ENCODE results near the gene TRAPPC11. TPM values are rescaled to one million over a fixed set of nuclear protein-coding genes. Genes with fewer than 3 reads are reported as not detected.

The TRAPPC11 gene
- total RNA-seq, 2 experiments from 2014 or later = 18.9 to 21.6 TPM

- H3K4me1 Mint-ChIP-seq = peaks cover 14% of the 10 kb centered on the region
- H3K4me3 Mint-ChIP-seq = no peak overlapping the region
- DNase-seq = no peak
- peaks cover 2% of the 10 kb centered on the region for H3K36me3 Mint-ChIP-seq
- no peak overlapping the region for H3K27ac Mint-ChIP-seq
- H3K9me3 Mint-ChIP-seq = no peaks in the 10 kb centered on the region
- H3K27me3 Mint-ChIP-seq = no peaks in the 10 kb centered on the region
Measured at GRCh38 chr4:183632689-183633088, 26.4 kb upstream of the TRAPPC11 start.

DNA sequence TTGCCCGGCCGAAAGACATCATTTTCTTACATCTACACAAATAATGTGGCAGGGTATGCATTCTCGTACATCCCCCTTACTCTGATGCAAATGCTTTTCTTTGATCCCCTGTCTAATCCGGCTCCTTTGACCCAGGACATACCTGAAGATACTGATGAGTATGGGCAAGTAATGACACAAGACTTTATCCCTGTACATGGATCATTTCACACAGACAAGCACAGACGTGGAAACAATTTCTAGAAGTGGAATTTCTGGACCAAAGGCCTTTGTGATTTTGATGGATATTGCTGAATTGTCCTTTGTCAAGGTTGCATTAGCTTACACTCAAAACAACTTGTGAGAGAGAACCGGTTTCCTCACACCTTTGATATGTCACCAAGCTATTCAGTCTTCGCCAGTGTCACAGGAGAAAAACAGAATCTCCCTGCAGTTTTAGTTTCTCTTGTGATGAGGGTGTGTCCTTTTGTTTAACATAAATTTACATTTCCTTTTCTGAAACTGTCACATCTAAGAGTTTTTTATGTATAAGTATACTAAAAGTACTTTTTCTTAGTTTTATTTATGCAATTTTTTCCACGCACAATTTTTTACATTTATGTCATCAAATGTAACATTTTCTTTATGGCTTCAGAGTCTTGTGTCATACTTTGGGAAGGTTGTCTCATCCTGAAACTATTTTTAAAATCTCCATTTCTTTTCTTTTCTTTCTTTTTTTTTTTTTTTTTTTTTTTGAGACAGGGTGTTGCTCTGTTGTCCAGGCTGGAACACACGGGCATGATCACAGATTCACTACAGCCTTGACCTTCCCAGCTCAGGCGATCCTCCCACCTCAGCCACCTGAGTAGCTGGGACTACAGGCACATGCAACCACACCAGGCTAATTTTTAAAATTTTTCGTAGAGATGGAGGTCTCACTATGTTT, 25.4 kb upstream of the TRAPPC11 start:
- H3K36me3 Mint-ChIP-seq = peaks cover 4% of the 10 kb centered on the region
- no peaks in the 10 kb centered on the region for H3K9me3 Mint-ChIP-seq
- no peak overlapping the region for H3K27ac Mint-ChIP-seq
- H3K27me3 Mint-ChIP-seq = no peaks in the 10 kb centered on the region
- no peak for DNase-seq
- H3K4me3 Mint-ChIP-seq = no peak overlapping the region
- peaks cover 14% of the 10 kb centered on the region for H3K4me1 Mint-ChIP-seq

- no peaks in the 10 kb centered on the region for H3K9me3 Mint-ChIP-seq
- no peaks in the 10 kb centered on the region for H3K27me3 Mint-ChIP-seq
- no peak for DNase-seq
- peaks cover 6% of the 10 kb centered on the region for H3K36me3 Mint-ChIP-seq
- no peak overlapping the region for H3K27ac Mint-ChIP-seq
- no peak overlapping the region for H3K4me3 Mint-ChIP-seq
- H3K4me1 Mint-ChIP-seq = peaks cover 14% of the 10 kb centered on the region
Measured at GRCh38 chr4:183635321-183635720, 23.8 kb upstream of the TRAPPC11 start.

GRCh38 chr4:183635741-183636140, 23.4 kb upstream of the TRAPPC11 start:
- no peak for DNase-seq
- peaks cover 6% of the 10 kb centered on the region for H3K36me3 Mint-ChIP-seq
- no peak overlapping the region for H3K27ac Mint-ChIP-seq
- H3K27me3 Mint-ChIP-seq = no peaks in the 10 kb centered on the region
- peaks cover 14% of the 10 kb centered on the region for H3K4me1 Mint-ChIP-seq
- H3K4me3 Mint-ChIP-seq = no peak overlapping the region
- H3K9me3 Mint-ChIP-seq = no peaks in the 10 kb centered on the region

DNA sequence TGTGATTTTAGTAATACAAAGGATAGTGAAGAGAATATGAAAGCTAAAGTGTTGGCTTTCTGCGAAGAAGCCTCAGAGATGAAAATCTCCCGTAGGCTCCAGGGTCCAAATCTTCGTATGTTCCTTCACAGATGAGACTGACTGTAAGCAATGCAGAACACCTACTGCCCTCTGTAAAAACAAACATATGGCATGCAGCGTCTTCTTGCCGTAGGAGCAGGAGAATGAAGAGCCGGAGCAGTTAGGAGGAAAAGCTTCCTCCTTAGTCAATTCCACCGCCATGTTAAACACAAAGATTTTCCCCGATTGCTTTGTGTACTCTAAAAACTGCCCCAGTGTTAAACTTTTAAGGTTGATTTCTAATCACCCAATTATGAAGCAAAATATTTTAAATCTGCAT, 22.6 kb upstream of the TRAPPC11 start:
- no peak for DNase-seq
- no peaks in the 10 kb centered on the region for H3K9me3 Mint-ChIP-seq
- peaks cover 10% of the 10 kb centered on the region for H3K36me3 Mint-ChIP-seq
- no peaks in the 10 kb centered on the region for H3K27me3 Mint-ChIP-seq
- H3K27ac Mint-ChIP-seq = no peak overlapping the region
- H3K4me3 Mint-ChIP-seq = no peak overlapping the region
- peaks cover 18% of the 10 kb centered on the region for H3K4me1 Mint-ChIP-seq

GRCh38 chr4:183636923-183637322, 22.2 kb upstream of the TRAPPC11 start:
- peaks cover 18% of the 10 kb centered on the region for H3K4me1 Mint-ChIP-seq
- H3K27ac Mint-ChIP-seq = no peak overlapping the region
- H3K9me3 Mint-ChIP-seq = no peaks in the 10 kb centered on the region
- H3K27me3 Mint-ChIP-seq = no peaks in the 10 kb centered on the region
- DNase-seq = no peak
- peaks cover 11% of the 10 kb centered on the region for H3K36me3 Mint-ChIP-seq
- H3K4me3 Mint-ChIP-seq = no peak overlapping the region

DNA sequence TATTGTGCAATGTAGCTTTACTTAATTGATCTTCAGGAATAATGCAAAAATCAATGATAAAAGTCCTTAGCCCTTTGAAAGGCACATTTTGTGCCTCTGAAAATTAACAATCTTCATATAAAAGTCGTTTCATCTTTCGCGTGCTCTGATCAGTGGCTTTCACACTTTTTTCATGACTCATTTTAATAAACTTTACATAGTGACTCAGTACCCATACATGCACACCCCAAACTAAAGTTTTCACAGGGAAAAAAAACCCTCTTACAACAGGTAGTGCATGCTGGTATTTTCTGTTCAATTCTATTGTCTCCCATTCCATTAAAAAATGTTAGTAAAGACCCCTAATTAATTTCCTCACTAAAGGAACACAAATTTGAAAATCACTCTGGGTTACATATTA, 21.6 kb upstream of the TRAPPC11 start:
- Mint-ChIP-seq H3K27me3 (no peaks in the 10 kb centered on the region), H3K9me3 (no peaks in the 10 kb centered on the region), H3K4me3 (no peak overlapping the region), H3K4me1 (peaks cover 18% of the 10 kb centered on the region), H3K36me3 (peaks cover 14% of the 10 kb centered on the region), H3K27ac (no peak overlapping the region)
- no peak for DNase-seq

- Mint-ChIP-seq H3K36me3 (peaks cover 16% of the 10 kb centered on the region), H3K4me1 (peaks cover 16% of the 10 kb centered on the region), H3K27me3 (no peaks in the 10 kb centered on the region), H3K9me3 (no peaks in the 10 kb centered on the region), H3K27ac (no peak overlapping the region), H3K4me3 (no peak overlapping the region)
- DNase-seq = no peak
Measured at GRCh38 chr4:183638436-183638835, 20.7 kb upstream of the TRAPPC11 start.

DNA sequence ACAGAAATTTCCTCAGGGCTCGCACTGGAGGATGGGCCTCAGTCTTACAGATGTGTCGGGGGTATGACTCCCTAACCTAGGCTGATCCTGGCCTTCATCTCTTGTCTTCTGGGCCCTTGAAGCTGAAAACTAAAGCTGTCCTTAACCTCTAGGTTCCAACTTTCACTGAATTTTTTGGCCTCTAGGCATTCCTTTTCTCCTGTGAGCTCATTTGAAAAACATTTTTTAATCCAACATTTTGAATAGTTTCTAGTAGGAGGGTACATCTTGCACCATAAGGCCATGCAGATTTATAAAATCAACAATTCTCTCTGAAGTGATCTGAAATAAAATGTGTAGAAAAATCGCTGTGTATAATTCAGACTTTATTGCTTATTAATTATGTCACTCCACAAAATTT, 19.8 kb upstream of the TRAPPC11 start:
- Mint-ChIP-seq H3K4me1 (peaks cover 14% of the 10 kb centered on the region), H3K4me3 (no peak overlapping the region), H3K27ac (no peak overlapping the region), H3K9me3 (no peaks in the 10 kb centered on the region), H3K27me3 (no peaks in the 10 kb centered on the region), H3K36me3 (peaks cover 16% of the 10 kb centered on the region)
- DNase-seq = no peak

- H3K9me3 Mint-ChIP-seq = no peaks in the 10 kb centered on the region
- H3K36me3 Mint-ChIP-seq = peaks cover 10% of the 10 kb centered on the region
- H3K4me3 Mint-ChIP-seq = no peak overlapping the region
- H3K27me3 Mint-ChIP-seq = no peaks in the 10 kb centered on the region
- no peak for DNase-seq
- H3K4me1 Mint-ChIP-seq = peaks cover 3% of the 10 kb centered on the region
- no peak overlapping the region for H3K27ac Mint-ChIP-seq
Measured at GRCh38 chr4:183645326-183645725, 13.8 kb upstream of the TRAPPC11 start.

GRCh38 chr4:183657564-183657963, 1.5 kb upstream of the TRAPPC11 start:
- Mint-ChIP-seq H3K27me3 (no peaks in the 10 kb centered on the region), H3K4me3 (peak overlapping the region; percentile 88), H3K27ac (peak overlapping the region; percentile 9), H3K36me3 (peaks cover 12% of the 10 kb centered on the region), H3K9me3 (no peaks in the 10 kb centered on the region), H3K4me1 (peaks cover 32% of the 10 kb centered on the region)
- DNase-seq = no peak

DNA sequence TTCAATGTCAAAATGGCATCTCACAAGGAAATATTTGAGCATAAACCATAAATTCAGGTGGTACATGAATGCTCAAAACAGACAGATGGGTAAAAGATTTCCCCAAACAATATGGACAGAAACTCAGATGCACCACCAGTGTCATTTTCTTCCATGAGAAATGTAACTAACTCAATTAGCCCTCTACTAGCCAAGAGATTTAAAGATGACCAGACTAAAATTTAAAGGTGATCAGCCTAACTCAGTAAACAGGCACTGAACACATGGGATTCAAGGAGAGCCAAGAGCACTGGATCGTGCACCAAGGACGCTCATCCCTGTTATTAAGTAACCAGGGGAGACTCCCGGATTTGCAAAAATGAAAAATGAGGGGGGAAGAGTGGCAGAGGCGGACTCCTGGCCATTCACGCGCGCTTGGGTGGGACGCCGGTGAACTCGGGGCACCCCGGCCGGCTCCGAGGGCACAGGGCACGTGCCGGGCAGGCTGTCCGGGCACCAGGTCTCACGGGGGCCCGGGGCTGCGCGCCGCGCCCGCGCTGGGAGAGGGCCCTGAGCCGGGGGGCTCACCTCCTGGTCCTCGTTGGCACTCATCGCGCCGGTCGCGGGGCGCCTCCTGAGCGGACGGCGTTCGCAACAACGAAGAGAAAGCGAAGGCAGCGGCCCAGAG, 598 bp upstream of the TRAPPC11 start:
- no peaks in the 10 kb centered on the region for H3K9me3 Mint-ChIP-seq
- H3K27me3 Mint-ChIP-seq = no peaks in the 10 kb centered on the region
- peaks cover 7% of the 10 kb centered on the region for H3K36me3 Mint-ChIP-seq
- peak overlapping the region; percentile 88 for H3K4me3 Mint-ChIP-seq
- H3K27ac Mint-ChIP-seq = peak overlapping the region; percentile 95
- peak; percentile 35 for DNase-seq
- peaks cover 32% of the 10 kb centered on the region for H3K4me1 Mint-ChIP-seq

DNA sequence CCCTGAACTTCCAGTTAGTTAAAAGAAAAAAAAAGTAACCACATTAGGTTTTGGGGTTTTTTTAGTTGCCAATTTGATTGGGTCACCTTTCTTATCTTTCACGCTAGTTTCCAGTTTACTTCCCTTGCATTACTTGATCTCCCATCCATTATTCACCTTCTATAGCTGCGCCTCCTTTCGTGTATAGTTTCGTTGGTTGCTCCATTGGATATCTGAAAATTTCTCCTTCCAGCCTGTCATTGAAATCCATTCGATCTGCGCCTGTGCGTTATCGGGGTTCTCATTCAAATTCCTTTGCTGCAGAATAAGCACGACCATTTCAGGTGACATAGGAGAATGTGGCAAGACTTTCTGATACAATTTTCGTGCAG, 764 bp downstream of the TRAPPC11 start:
- Mint-ChIP-seq H3K4me1 (peaks cover 35% of the 10 kb centered on the region), H3K36me3 (peaks cover 7% of the 10 kb centered on the region), H3K9me3 (no peaks in the 10 kb centered on the region)

DNA sequence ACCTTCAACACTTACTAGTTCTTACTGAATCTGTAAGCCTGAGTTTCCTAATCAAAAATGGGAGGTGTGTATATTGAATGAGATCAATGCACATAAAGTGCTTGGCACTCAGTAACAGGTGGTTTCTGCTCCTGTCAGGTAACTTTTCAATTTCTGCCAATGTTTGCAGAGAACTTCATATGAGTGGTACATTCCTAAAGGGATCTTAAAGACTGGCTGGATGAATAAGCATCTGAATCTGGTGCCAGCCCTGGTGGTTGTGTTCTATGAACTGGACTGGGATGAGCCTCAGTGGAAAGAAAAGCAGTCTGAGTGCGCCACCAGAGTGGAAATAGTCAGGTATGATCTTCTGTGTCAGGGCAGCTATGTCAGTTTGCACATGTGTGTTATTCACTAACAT, 7.0 kb downstream of the TRAPPC11 start:
- no peak overlapping the region for H3K4me3 Mint-ChIP-seq
- H3K4me1 Mint-ChIP-seq = peaks cover 4% of the 10 kb centered on the region
- no peak overlapping the region for H3K27ac Mint-ChIP-seq
- peaks cover 8% of the 10 kb centered on the region for H3K36me3 Mint-ChIP-seq
- no peaks in the 10 kb centered on the region for H3K9me3 Mint-ChIP-seq
- no peaks in the 10 kb centered on the region for H3K27me3 Mint-ChIP-seq
- no peak for DNase-seq

More for the DNA sequence above, 764 bp downstream of the TRAPPC11 start:
- Mint-ChIP-seq H3K4me3 (peak overlapping the region; percentile 88), H3K27ac (peak overlapping the region; percentile 76), H3K27me3 (no peaks in the 10 kb centered on the region)
- DNase-seq = no peak

GRCh38 chr4:183670251-183670650, 11.2 kb downstream of the TRAPPC11 start:
- Mint-ChIP-seq H3K4me1 (no peaks in the 10 kb centered on the region), H3K36me3 (peaks cover 6% of the 10 kb centered on the region), H3K4me3 (no peak overlapping the region), H3K27me3 (no peaks in the 10 kb centered on the region), H3K27ac (no peak overlapping the region), H3K9me3 (no peaks in the 10 kb centered on the region)
- no peak for DNase-seq

All from activated naive CD8-positive, alpha-beta T cell treated with anti-CD3 and anti-CD28 coated beads for 36 hours (primary cell).